Fibroblast of lung (primary cell): ENCODE results near the gene ECHS1. TPM values are rescaled to one million over a fixed set of nuclear protein-coding genes. Genes with fewer than 3 reads are reported as not detected.

Experiments
- DNase-seq, 2 donors: peaks; one replicate each; pipeline versions ENCODE4 v3.0.0 to v3.0.0-alpha.2; 2010; ENCODE audit warnings: low read depth in 2 of 2
- H2AFZ ChIP-seq: 2 replicates; pipeline ENCODE4 v1.5.1; 2012; ENCODE audit warnings: low read length, control low read depth, inconsistent platforms
- H3K27ac ChIP-seq: 2 replicates; pipeline ENCODE4 v1.5.1; 2011; ENCODE audit warnings: low read length, control low read depth; ENCODE audit not compliant: insufficient read depth
- H3K27me3 ChIP-seq: 2 replicates; pipeline ENCODE4 v1.5.1; 2011; ENCODE audit warnings: mild to moderate bottlenecking, low read length; ENCODE audit not compliant: control insufficient read depth, insufficient read depth
- H3K36me3 ChIP-seq: 2 replicates; pipeline ENCODE4 v1.5.1; 2011; ENCODE audit warnings: low read length; ENCODE audit not compliant: control insufficient read depth, insufficient read depth
- H3K4me1 ChIP-seq: 2 replicates; pipeline ENCODE4 v1.5.1; 2011; ENCODE audit warnings: low read length; ENCODE audit not compliant: control insufficient read depth, insufficient read depth; ENCODE audit errors: extremely low read depth
- H3K4me2 ChIP-seq: 2 replicates; pipeline ENCODE4 v1.5.1; 2011; ENCODE audit warnings: low read length, control low read depth; ENCODE audit not compliant: insufficient read depth; ENCODE audit errors: extremely low read depth
- H3K4me3 ChIP-seq, 4 experiments: fragments of 200-600 bp in 1 of 4; sonication (generic) in 1 of 4; replicated peaks in 1 of 4; 2 replicates each; pipeline ENCODE4 v1.5.1; 2011 to 2016; ENCODE audit warnings: low read length in 4 of 4, low read depth in 3 of 4, mild to moderate bottlenecking in 3 of 4, control low read depth in 2 of 4, inconsistent platforms in 1 of 4, mixed read lengths in 1 of 4; ENCODE audit not compliant: insufficient read depth in 1 of 4; ENCODE audit errors: control extremely low read depth in 1 of 4
- H3K79me2 ChIP-seq: 2 replicates; pipeline ENCODE4 v1.5.1; 2012; ENCODE audit warnings: mild to moderate bottlenecking, low read length, inconsistent platforms; ENCODE audit not compliant: control insufficient read depth, insufficient read depth
- H3K9ac ChIP-seq: 2 replicates; pipeline ENCODE4 v1.5.1; 2011; ENCODE audit warnings: mild to moderate bottlenecking, low read length, control low read depth; ENCODE audit not compliant: insufficient read depth
- H3K9me3 ChIP-seq: 2 replicates; pipeline ENCODE4 v1.5.1; 2012; ENCODE audit warnings: low read depth, low read length; ENCODE audit not compliant: control insufficient read depth, insufficient read depth
- H4K20me1 ChIP-seq: 2 replicates; pipeline ENCODE4 v1.5.1; 2011; ENCODE audit warnings: low read length; ENCODE audit not compliant: control insufficient read depth, insufficient read depth; ENCODE audit errors: extremely low read depth
- CTCF ChIP-seq, 2 donors: IDR thresholded peaks in 1 of 2; conservative IDR thresholded peaks in 1 of 2; 1 replicate in 1 of 2; 2 replicates in 1 of 2; pipeline ENCODE4 v1.5.1; 2011 to 2012; ENCODE audit warnings: low read length in 2 of 2, control low read depth in 1 of 2, inconsistent platforms in 1 of 2, low read depth in 1 of 2, mild to moderate bottlenecking in 1 of 2
- EZH2 ChIP-seq: IDR thresholded peaks from 2 replicates; pipeline ENCODE4 v1.5.1; 2012; ENCODE audit warnings: low read length, control low read depth, mild to moderate bottlenecking; ENCODE audit errors: missing control alignments
- polyA plus RNA-seq, 2 donors: library from polyadenylated mRNA; depleted of rRNA in 1 of 2; stranded (reverse) in 1 of 2; unstranded in 1 of 2; fragments of >200 nt; gene quantifications; 2 replicates each; pipeline ENCODE4 v1.2.1, GENCODE V29; 2011 to 2012; ENCODE audit warnings: missing spikeins in 1 of 2
- total RNA-seq: library from RNA; depleted of rRNA; stranded (reverse); fragments of >200 nt; gene quantifications from 2 replicates; pipeline ENCODE4 v1.2.1, GENCODE V29; 2014

Gene ECHS1
- total and polyA plus RNA-seq, 2 donors (not counting 1 experiment from before 2014, with no cell fraction given), result 63.9 to 71.9 TPM

GRCh38 chr10:133343558-133343957 lies 29.6 kb downstream of the ECHS1 start:
- Histone ChIP-seq H4K20me1 (no peaks in the 10 kb centered on the region), H3K4me2 (no peak overlapping the region), H3K9me3 (no peaks in the 10 kb centered on the region), H3K4me3 (no peak overlapping the region), H2AFZ (no peak overlapping the region), H3K79me2 (no peaks in the 10 kb centered on the region), H3K27ac (no peak overlapping the region), H3K27me3 (no peaks in the 10 kb centered on the region), H3K9ac (no peak overlapping the region), H3K4me1 (no peaks in the 10 kb centered on the region), H3K36me3 (no peaks in the 10 kb centered on the region)
- DNase-seq, result no peak
- TF ChIP-seq CTCF (conservative IDR thresholded peaks at IDR 0.05 in 1 of 2, IDR thresholded peaks at IDR 0.05 in 1 of 2; ENCODE audit: low read depth in 1 of 2, low read length in 2 of 2) (no peak), EZH2 (no peak)

GRCh38 chr10:133342942-133343341 lies 30.2 kb downstream of the ECHS1 start:
- Histone ChIP-seq H3K9ac (no peak overlapping the region), H3K79me2 (no peaks in the 10 kb centered on the region), H3K36me3 (no peaks in the 10 kb centered on the region), H3K4me1 (no peaks in the 10 kb centered on the region), H3K27ac (no peak overlapping the region), H3K27me3 (no peaks in the 10 kb centered on the region), H4K20me1 (no peaks in the 10 kb centered on the region), H3K4me2 (no peak overlapping the region), H3K4me3 (no peak overlapping the region), H2AFZ (no peak overlapping the region), H3K9me3 (no peaks in the 10 kb centered on the region)
- TF ChIP-seq EZH2, result no peak
- TF ChIP-seq CTCF (conservative IDR thresholded peaks at IDR 0.05 in 1 of 2, IDR thresholded peaks at IDR 0.05 in 1 of 2; ENCODE audit: low read depth in 1 of 2, low read length in 2 of 2), result no peak
- DNase-seq, result no peak

- Histone ChIP-seq H3K9me3 (no peaks in the 10 kb centered on the region), H4K20me1 (no peaks in the 10 kb centered on the region), H3K4me2 (no peak overlapping the region), H3K9ac (no peak overlapping the region), H2AFZ (no peak overlapping the region), H3K27me3 (peaks cover under 1% of the 10 kb centered on the region), H3K4me3 (no peak overlapping the region), H3K4me1 (no peaks in the 10 kb centered on the region), H3K79me2 (no peaks in the 10 kb centered on the region), H3K36me3 (no peaks in the 10 kb centered on the region), H3K27ac (no peak overlapping the region)
- no peak for TF ChIP-seq EZH2
- TF ChIP-seq CTCF (conservative IDR thresholded peaks at IDR 0.05 in 1 of 2, IDR thresholded peaks at IDR 0.05 in 1 of 2; ENCODE audit: low read depth in 1 of 2, low read length in 2 of 2), result no peak
- no peak for DNase-seq
These were observed 31.2 kb downstream of the ECHS1 start for GRCh38 chr10:133341983-133342382.
